Activated CD4-positive, alpha-beta T cell treated with anti-CD3 and anti-CD28 coated beads, Interleukin-2, Interleukin-4, amounts not matched to agents 100 ng/mL and 50 ng/mL, durations not matched to agents 16 hours and 8 hours (primary cell): ENCODE data around the gene RNASE11.
"Not testable (repeated sequence)": the region's sequence is repeated elsewhere in the genome, so short reads cannot be mapped to it uniquely, and the experiment has no call there.

ENCODE experiments used
- DNase-seq: peaks from one replicate; pipeline ENCODE4 v3.0.0-alpha.2; 2020; ENCODE audit warnings: low spot score

Gene RNASE11

DNA sequence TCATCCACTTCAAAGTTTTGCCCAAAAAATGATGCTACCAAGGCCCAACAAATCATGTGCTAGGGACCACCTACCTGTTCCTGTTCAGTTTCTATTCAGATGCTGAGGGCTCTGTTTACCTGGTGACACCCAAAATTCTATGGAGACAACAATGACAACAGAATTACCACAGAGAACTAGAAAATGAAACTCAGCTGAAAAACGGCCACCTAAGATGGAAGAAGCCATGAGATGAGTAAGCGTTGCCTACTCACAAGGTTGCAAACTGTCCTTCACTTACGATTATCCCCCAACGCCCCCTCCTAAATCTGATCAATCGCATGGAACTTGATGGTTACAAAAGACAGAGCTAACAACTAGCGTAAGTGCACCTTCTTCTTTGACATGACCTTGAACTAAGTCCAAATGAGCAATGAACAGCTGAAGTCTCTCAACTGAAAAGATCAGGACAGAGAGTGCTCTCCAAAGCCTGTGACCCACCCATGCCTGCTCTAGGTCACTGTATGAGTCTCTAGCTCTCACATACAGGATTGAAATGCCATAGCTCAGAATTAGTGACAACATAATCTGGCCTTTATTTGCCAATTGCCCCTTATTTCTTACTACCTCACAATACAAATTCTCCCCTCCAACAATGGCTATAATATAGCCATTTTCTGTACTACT lies at the start of gene RNASE11:
RNASE11 (minus strand) TSS at position 513 of the 666 bp plus-strand sequence.
- peak; percentile 32 for DNase-seq

DNA sequence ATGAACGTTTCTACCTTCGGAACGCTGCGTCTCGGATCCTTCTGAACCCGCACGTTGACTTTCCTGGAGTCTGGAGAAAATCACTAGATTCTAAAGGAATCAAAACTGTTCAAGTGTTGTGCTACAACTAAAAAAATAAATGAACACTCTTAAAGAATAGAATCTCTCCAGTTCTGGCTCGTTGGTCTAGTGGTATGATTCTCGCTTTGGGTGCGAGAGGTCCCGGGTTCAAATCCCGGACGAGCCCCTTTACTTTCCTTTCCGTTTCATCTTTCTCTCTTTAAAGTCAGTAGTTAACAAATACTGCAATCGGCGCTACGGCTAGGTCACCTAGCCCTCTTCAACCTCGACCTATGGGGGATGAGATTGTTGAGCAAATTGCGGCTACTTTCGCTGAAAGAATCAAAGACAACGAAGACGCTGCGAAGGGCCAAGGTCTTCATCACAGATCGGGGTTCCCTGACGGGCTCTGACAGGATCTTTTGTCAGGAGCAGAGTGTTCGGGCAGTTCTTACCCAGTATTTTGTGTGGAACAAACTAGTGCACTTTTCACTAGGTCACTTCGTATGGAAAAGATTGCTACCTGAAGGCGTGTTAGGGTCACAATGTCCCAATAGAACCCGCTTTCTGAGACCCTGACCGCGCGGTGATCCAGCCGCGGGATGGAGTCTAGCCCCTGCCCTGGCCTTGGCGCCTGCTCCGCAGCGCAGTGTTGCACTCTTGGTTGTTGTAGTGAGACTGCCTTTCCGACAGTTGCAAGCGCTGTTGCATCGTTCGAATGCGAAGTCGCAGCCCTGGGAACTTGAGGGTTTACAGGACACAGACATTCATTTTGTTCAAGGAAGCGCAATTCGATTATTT lies 45.3 kb upstream of the RNASE11 start:
- peak; percentile 93 for DNase-seq

DNA sequence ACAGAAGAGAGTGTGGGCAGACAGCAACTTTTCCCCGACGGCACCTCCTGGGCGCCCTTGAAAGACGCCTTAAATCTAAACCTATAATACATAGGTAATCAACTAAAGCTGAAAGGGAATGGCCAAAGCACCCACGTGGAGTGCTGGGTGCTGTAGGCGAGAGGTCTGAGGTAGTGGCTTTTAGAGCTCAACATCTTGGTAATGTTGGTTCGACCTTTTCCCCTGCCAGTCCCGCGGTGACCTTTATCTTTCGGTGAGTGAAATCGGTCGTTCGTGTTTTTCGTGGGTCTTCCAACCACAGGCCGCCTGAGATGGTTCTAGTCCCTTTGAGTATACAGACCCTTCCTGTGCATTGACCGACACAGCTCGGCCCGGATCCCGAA lies 44.6 kb upstream of the RNASE11 start:
- peak; percentile 46 for DNase-seq

DNA sequence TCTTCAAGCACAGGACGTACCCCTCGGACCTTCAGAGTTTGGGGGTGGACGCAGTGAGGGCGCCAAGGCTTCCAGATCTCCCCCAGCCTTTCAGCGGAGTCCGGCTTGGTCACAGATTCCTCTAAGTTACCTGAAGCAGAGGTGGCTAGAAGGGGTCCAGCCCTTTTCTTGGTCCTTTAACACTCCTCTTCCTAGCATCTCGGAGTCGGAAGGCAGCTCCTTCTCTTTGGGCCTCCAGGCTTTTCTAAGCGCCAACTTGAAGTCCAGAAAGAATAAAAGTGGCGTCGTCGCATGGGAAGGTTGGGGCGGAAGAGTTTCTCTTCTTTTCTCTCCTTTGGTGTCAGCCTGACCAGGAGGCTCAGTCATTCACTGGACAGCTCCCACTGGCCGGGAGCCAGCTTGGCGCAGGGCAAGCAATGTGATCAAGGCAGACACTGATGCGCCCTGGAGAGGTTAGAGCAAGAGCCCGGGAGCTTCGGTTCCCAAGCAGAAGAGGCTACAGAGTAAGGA lies 44.1 kb upstream of the RNASE11 start:
- DNase-seq: no peak

DNA sequence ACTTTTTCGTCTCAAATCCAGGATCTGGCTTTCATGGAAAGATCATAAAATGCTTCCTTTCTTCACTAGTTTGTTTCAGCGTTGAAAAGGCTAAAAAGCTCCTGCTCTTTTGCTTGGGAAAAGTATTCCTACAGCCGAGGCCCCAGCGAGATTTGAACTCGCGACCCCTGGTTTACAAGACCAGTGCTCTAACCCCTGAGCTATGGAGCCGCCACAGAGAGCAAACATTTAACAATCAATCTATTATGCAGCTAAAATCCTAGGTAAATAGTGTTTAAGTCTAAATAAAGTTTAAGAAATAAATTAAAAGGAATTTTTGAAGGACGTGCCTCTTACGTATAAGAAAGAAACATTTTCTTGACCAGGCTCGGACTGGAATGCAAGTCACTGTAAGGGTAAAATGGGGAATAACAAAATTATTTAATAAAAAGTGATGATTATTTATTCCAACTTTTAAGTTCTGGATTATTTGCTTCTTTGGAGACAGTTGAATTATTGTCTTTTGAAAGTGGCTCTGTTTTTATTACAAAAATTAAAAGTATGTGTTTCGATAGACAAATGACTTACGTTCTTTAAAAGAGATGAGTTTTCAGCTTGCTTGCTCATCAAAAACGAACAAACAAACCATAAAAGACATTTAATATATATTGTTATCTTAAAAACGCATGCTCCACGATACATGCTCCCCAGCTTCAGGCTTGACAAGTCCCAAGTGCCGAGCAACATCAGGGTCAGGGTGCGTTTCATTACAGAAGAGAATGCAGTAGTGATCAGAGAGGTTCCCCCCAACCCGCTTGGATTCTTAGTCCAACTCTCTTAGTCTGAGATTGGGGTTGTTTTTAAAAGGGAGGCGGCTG lies 43.5 kb upstream of the RNASE11 start:
- peak; percentile 76 for DNase-seq

DNA sequence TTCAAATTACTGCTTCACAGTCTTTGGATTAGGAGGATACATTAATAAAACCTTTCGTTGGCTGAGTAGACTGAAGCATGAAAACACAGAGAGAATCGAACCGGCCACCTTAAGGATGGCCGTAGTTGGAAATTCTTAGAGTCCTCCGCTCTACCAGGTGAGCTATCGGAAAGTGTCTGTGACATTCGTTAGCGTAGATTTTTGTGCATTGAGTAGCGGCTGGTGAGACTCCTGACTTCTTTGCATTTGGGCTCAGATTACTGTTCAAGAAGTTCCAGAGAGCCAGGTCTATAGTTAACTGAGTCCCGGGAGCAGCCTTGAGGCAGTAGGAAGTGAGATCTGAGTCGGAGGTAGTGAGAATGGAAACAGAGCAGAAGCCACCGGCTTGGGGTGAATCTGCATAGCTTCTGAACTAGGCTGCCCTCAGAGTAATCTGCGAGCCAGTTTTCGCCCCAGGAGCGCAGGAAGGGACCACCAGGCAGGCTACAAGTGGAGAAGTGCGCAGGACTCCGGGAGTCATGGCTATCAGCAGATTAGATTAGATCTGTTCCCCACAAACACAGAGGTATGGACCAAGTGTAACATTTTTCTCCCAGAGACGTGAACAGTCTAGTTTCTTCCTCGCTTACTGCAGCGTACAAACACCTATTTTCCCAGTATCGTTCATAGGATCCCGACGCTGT lies 42.7 kb upstream of the RNASE11 start:
- peak; percentile 82 for DNase-seq

DNA sequence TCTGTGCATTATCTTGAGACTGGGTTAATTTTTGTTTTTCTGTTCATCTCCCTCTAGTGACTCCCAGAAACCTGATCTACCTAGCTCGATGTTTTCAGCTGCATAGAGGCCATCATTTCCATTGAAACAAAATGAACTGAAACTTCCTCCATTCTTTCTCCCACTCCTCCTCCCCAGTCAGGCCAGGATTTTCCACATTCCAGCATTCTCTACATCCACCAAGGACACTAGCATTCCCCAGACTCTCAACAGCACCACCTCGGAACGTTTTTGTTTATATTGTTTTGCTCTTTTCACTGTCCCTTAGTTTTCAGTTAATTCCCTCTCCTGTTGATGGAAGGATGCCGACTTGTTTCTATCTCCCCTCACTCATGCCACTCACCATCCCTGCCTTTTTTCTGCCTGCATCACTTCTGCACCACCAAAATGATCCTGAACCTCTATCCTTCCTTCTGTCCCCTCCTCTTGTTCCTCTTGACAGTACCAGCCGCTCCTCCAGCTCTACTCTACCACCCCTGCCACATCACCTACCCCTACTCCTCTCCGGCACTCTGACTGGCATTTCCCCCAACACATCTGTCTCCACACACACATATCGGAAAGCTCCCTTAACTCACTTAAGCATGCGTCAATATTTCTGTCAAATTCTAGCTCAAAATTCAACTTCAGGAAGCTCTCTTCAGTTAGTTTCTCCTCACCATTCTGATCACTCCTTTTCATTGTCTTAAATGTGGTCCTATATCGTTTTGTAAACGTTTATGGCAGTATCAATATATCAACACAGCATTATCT lies 40.5 kb upstream of the RNASE11 start:
- no peak for DNase-seq

DNA sequence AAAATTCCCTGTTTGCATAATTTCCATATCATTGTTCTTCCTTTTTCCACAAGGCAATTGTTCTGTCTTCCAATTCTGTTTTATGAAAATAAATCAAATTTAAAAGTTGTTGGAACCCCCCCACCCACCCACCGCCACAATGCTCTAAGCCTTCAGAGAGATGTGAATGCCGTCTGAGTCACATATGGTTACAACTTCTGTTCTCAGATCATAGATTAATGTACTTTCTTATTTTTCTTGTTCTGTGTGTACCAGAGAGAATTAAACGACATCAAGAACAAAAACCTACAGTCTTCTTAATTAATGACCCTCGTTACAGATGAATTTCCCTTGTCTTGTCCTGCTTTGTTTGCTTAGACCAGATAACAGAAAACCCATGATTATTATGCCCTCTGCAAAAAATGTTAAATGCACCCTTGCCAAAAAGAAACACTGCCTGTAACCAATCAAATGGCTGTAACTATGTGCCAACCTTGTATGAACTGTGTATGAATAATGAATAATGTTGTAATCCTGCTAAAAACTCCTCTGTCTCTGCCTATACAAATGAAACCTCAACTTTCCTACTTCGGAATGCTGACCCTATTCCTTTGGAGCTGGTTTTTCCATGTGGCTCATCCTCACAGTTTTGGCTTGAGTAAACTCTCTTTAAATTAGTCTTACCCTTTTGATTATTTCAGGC lies 39.7 kb upstream of the RNASE11 start:
- DNase-seq: no peak

DNA sequence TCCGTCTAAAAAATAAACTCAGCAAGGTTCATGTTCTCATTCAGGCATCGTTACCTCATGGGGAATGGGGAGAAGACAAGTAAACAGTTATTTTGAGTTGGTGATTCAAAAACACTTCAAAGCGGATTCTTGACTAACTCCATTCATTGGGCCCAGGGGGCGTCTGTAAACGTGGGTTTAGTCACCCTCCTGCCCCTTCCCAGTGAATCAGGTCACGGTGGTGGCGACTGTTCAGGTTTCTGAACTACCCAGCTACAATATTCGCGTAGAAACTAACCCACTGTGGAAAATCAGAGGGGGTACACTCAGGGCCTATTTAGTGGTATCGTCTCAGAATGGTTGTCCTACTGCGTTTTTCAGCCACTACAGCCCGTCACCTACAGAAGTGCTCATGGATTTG lies 38.5 kb upstream of the RNASE11 start:
- DNase-seq: no peak

DNA sequence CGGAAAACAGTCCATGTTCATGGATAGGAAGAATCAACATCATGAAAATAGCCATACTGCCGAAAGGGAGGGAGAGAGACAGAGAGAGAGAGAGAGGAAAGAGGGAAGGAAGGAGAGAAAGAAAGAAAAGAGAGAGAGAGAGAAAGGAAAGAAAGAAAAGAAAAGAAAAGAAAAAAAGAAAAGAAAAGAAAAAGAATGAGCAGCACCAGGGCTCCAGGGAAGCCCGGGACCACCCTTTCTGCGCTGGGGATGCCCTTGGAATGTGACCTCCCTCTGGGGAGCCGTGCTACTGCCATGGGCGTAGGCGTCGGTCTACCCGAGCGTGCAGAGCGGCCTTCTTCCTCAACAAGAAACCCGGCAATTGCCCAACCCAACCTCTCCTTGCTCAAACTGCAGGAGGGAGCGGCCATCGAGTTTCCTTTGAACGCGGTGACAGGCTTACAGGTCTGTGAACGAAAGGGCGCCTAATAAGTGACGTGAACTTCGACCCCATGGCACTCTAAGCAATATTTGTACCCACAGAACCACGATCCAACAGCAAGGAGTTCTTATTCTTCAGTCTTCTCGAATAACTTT lies 36.8 kb upstream of the RNASE11 start:
- peak; percentile 73 for DNase-seq

DNA sequence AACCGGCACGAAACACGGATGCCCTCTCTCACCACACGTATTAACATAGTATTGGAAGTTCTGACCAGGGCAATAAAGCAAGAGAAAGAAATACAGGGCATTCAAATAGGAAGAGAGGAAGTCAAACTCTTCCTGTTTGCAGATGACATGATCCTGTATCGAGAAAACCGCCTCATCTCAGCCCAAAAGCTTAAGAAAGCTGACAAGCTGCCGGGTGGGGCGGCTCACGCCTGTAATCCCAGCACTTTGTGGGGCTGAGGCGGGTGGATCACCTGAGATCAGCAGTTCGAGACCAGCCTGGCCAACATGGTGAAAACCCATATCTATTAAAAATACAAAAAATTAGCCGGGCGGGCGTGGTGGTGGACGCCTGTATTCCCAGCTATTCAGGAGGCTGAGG lies 36.0 kb upstream of the RNASE11 start:
- DNase-seq: peak; percentile 52

DNA sequence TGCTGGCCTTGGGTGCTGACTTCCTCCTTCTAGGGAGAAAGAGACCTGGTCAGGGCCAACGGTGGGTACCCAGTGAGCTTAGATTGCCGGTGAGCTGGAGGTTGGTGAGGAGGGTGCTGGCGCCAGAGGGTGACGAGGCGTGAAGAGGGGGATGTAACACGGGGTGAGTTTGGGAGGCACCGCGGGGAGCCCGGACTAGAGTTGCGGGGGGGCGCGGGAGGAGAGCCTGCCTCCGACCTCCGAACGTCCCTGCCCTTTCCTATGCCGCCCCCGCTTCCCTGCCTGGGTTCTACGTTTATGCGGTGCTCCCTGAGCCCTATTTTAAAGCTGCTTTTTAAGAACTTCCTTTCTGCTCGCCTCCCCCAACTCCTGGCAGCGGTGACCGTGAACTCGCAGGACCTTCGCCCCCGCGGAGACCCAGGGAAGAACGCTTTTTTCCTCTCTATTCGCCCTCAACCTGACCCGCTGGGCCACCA lies 35.1 kb upstream of the RNASE11 start:
- DNase-seq: no peak

DNA sequence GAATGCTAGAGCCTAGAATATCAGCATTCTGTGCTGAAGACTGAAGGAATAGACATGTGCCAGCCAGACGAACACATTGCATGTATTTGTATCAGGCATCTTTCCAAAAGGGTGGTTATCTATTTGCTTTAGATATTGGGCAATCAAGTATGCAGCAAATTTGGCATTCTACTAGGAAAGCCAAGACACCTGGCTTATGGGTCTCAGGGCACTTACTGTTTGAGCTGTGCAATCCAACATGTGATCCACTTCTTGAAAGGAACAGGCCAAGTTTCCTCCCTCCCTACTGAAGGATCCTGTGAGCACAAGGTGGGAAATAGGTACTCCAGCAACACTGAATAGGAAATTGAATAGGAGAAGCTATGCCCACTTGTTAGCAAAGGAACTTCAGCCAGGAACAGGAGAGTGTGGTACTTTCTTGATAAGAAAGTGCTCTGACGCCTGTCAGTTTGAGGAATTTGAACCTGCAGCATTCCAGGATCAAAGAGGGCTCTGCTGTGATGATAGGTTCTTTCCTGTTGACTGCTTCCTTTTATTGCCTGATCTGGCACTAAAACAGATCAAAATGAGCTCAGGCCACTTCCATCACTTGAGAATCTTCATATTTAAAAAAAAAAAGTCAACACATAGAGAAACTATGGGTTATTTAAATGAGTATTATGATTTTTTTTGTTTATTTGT lies 33.1 kb upstream of the RNASE11 start:
- no peak for DNase-seq

DNA sequence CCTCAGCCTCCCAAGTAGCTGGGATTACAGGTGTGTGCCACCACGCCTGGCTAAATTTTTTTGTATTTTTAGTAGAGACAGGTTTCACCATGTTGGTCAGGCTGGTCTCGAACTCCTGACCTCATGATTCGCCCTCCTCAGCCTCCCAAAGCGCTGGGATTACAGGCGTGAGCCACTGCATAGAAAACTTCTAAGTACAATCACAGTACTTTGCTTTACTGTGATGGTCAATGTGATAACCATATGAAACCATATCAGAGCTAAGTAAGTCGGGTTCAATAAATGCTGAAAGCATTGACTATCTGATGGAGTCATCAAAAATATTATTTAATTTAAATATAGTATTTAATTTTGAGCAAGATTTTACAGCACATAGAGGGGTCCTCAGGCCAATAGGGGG lies 31.9 kb upstream of the RNASE11 start:
- DNase-seq: not testable (repeated sequence)

DNA sequence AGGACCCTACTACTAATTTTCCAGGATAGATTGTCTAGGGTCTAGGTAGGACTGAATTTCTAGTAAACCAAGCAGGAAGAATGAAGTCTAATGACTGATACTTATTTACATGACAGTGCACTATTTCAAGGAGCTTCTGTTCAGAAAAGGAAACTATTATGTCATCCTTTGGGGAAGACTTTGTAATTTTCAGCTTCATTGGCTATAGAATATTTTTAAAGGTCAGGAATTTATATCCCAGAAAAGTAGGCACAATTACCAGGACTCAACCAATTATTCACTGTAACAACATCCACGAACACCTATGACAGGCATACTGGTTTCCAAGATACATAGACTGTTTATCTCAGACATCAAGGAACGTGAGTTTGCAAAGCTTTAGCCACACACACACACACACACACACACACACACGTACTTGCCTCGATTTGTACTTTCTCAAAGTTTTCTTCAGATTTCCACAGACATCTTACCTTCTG lies 30.5 kb upstream of the RNASE11 start:
- DNase-seq: no peak

DNA sequence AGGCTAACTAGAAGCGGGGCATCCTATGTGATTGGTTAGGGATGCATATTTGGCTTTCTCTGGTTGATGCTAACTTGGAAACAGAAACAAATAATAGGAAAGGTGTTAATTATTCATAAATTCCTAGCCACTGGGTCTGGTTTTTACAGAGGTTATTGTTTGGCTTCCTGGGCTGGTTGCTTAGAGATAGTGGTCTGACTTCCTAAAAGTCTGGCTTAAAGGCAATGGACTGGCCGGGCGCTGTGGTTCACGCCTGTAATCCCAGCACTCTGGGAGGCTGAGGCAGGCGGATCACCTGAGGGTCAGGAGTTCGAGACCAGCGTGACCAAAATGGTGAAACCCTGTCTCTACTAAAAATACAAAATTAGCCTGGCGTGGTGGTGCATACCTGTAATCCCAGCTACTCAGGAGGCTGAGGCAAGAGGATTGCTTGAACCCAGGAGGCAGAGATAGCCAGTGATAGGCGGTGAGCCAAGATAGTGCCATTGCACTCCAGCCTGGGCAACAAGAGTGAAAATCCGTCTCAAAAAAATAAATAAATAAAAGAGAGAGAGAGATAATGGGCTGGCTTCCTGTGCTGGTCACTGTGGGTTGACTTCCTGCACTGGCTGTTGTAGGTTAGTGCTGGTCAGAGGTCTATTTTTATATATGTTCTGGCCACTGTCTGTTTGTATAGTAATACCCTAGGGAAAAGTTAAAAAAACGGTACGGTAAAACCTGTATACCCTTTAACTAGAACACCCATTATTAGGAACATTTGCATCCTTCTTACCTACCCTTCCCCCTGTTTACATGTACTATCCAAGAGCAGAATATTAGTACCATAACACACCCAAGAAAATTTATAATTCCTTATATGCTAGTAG lies 29.6 kb upstream of the RNASE11 start:
- no peak for DNase-seq

DNA sequence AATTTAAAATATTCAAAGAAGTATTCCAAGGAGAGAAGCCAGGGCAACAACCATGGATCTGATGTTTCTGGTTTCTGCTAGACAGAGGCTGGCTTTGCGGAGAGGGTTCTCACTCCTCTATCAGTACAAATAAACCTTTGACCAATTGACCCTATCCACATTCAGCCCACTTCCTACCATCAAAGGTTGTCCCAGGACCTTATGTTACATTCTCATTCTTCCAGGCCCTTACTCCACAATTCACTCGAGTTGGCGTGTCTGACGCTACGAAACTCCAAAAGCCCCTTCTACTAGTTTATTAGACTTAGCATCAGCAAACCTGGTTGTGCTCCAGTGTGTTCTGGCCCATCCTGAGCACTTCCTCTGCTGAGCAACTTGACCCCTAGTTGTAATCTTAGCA lies 28.2 kb upstream of the RNASE11 start:
- no peak for DNase-seq
